Body of pancreas (tissue), 4 donors: ENCODE measurements around the gene GFM2.

Source experiments
- CTCF ChIP-seq, 7 experiments: fragments of 450-650 bp in 4 of 7; fragments of 200-600 bp in 3 of 7; sonication (generic) in 3 of 7; IDR thresholded peaks; one replicate each; pipeline ENCODE4 v1.5.1; 2016 to 2019; ENCODE audit warnings: antibody characterized with exemption in 7 of 7
- POLR2A ChIP-seq, 3 donors: fragments of 450-650 bp; IDR thresholded peaks; one replicate each; pipeline ENCODE4 v1.6.1; 2016; ENCODE audit warnings: antibody characterized with exemption in 3 of 3, mild to moderate bottlenecking in 2 of 3

GRCh38 chr5:74786851-74787250 lies 19.9 kb upstream of the GFM2 start:
- TF ChIP-seq CTCF (IDR thresholded peaks at IDR 0.05), result no peak
- no peak for TF ChIP-seq POLR2A (IDR thresholded peaks at IDR 0.05)
